Measurements from ENCODE around the gene SP8.
"Not testable (repeated sequence)": the region's sequence is repeated elsewhere in the genome, so short reads cannot be mapped to it uniquely, and the experiment has no call there.

Gene SP8

GRCh38 chr7:20786779-20787659, at the start of gene SP8:
SP8 (minus strand) TSS chr7:20786886; CDS start chr7:20786798, 88 bp downstream.
- DNase-seq: peak; percentile 82

GRCh38 chr7:20836424-20836823, 49.7 kb upstream of the SP8 start:
- not testable (repeated sequence) for DNase-seq

- DNase-seq: no peak
Measured at GRCh38 chr7:20835111-20835750, 48.5 kb upstream of the SP8 start.

GRCh38 chr7:20834656-20835055, 48.0 kb upstream of the SP8 start:
- no peak for DNase-seq

GRCh38 chr7:20831956-20832355, 45.3 kb upstream of the SP8 start:
- DNase-seq: no peak

GRCh38 chr7:20831451-20831850, 44.8 kb upstream of the SP8 start:
- DNase-seq: no peak

- peak; percentile 86 for DNase-seq
Measured at GRCh38 chr7:20828947-20829346, 42.3 kb upstream of the SP8 start.

- DNase-seq: no peak
Measured at GRCh38 chr7:20827172-20827571, 40.5 kb upstream of the SP8 start.

GRCh38 chr7:20826243-20826642, 39.6 kb upstream of the SP8 start:
- DNase-seq: no peak

GRCh38 chr7:20825555-20825954, 38.9 kb upstream of the SP8 start:
- no peak for DNase-seq

- not testable (repeated sequence) for DNase-seq
Measured at GRCh38 chr7:20821390-20821789, 34.7 kb upstream of the SP8 start.

- DNase-seq: no peak
Measured at GRCh38 chr7:20816372-20816959, 29.8 kb upstream of the SP8 start.

- DNase-seq: no peak
Measured at GRCh38 chr7:20804345-20804744, 17.7 kb upstream of the SP8 start.

GRCh38 chr7:20799566-20800366, 13.1 kb upstream of the SP8 start:
- no peak for DNase-seq

GRCh38 chr7:20798694-20799121, 12.0 kb upstream of the SP8 start:
- no peak for DNase-seq

GRCh38 chr7:20798081-20798693, 11.5 kb upstream of the SP8 start:
- DNase-seq: peak; percentile 82

GRCh38 chr7:20797462-20798080, 10.9 kb upstream of the SP8 start:
- peak; percentile 17 for DNase-seq

- no peak for DNase-seq
Measured at GRCh38 chr7:20797042-20797461, 10.4 kb upstream of the SP8 start.

- no peak for DNase-seq
Measured at GRCh38 chr7:20796500-20796899, 9.8 kb upstream of the SP8 start.

GRCh38 chr7:20795881-20796280, 9.2 kb upstream of the SP8 start:
- DNase-seq: no peak

- DNase-seq: no peak
Measured at GRCh38 chr7:20795361-20795760, 8.7 kb upstream of the SP8 start.

- DNase-seq: no peak
Measured at GRCh38 chr7:20794676-20795075, 8.0 kb upstream of the SP8 start.
